Sciatic nerve (tissue), 2 donors: ENCODE data around the gene UGT2B7. TPM values are rescaled to one million over a fixed set of nuclear protein-coding genes. Genes with fewer than 3 reads are reported as not detected.
"Not testable (repeated sequence)": the region's sequence is repeated elsewhere in the genome, so short reads cannot be mapped to it uniquely, and the experiment has no call there.

Experiments used
- ATAC-seq: fragments of 200-7000 bp; cut with Tn5 transposase; one replicate; pipeline ENCODE4 v1.9.1; 2020; ENCODE audit warnings: mild to moderate bottlenecking, moderate library complexity
- DNase-seq: peaks from one replicate; pipeline ENCODE4 v3.0.0-alpha.2; 2020; ENCODE audit warnings: low spot score
- intact Hi-C: fragments of 100-400 bp; cut with DNase I; formaldehyde crosslinking; loops from one replicate; pipeline ENCODE4 v1.14.2; 2022
- total RNA-seq: library from RNA; stranded (reverse); fragmentation: NEBNext Ultra II Directional; extraction: Animal tissue kit (Norgen Biotek cat#: 25700); gene quantifications from one replicate; pipeline ENCODE4 v1.2.1, GENCODE V29; 2021
- donor health status: DM: no; HTN: no; CAD: no.
- donor health status: DM: no; HTN: no; CAD: no.

The UGT2B7 gene
- total RNA-seq, 1 donor from 2014 or later, result not detected

DNA sequence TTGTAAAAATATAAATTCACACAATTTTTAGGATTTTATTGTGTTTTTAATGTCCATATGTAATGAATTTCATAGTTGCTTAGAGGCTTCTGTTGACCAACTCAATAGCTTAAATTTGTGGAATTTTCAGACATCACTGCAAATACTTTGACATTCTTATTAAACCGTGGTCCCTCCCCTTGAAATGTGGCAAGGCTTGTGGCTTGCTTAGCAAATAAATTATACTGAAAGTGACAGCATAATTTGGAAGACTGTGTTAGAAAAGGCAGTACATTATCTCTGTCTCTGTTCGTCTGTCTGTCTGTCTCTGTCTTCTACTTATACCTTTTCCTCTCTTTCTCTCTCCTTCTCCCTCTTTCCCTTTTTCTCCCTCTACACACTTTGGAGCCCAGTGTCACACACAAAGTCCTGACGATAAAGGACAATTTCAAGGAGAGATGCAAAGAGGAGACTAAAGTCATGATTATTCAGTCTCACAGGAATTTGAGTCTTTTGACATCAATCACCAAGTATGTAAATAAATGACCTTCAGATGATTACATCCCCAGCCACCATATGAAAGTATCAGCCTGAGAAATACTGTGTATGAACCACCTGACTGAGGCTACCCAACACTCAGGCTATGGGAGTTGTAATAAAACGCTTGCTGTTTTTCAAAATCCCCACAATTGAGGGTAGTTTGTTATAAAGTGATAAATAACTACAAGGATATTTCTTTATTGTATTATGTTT lies 21.0 kb upstream of the UGT2B7 start:
- no peak for DNase-seq
- intact Hi-C loops, result no loop called here
- ATAC-seq, result no peak

DNA sequence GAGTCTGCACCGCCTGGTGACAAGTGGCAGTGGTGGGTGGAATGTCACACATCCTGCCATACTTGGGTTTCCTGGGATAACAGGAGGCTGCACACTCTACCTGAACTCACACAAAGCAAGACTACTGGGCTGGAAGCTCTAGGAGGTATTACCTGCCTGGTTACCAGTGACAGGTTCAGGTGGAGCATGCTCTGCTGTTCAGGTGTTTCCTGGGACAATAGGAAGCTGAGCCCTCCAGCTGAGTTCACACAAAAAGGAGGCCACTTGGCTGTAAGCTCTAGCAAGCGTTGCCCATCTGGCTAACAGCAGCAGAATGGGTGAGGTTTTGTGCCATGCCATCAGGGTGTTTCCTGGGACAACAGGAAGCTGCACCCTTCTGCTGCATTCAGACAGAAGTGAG lies 17.4 kb upstream of the UGT2B7 start:
- intact Hi-C loops, result no loop called here
- no peak for DNase-seq

DNA sequence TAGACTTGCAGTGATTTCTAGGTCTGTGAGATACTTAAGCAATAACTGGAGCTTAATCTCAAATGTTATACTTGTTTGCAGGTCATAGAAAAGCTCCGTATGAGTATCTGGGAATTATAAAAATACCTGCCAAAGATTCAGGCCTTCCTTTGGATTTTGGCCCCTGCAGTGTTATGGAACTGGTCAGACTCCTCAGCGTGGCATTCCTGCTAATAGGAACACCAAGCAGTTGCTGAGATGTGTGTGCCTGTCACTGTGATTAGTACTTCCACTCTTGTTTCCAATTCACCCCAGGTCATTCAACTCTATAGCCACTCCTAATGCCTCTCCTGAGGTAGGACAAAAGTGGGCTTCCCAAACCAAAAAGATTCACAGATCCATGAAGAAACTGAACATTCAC lies 7.8 kb upstream of the UGT2B7 start:
- no peak for ATAC-seq
- no peak for DNase-seq
- intact Hi-C loops, result no loop called here

More for the DNA sequence above, 17.4 kb upstream of the UGT2B7 start:
- ATAC-seq, result no peak

DNA sequence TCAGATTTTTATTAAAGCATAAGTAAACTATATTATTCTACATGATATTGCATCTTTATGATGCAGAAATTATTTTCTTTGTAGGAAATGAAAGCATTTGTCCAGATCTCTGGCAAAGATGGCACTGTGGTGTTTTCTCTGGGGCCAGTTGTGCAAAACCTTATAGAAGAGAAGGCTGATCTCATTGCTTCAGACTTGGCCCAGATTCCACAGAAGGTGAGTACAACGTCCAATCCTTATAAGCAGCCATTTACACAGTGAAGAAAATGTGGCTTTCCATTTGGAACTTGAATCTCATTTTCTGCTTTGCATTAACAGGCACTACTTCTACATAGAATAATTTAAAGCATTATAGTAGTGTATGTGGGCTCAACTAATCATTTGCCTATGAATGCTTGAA lies 6.9 kb upstream of the UGT2B7 start:
- no peak for DNase-seq
- no peak for ATAC-seq
- intact Hi-C loops, result no loop called here

DNA sequence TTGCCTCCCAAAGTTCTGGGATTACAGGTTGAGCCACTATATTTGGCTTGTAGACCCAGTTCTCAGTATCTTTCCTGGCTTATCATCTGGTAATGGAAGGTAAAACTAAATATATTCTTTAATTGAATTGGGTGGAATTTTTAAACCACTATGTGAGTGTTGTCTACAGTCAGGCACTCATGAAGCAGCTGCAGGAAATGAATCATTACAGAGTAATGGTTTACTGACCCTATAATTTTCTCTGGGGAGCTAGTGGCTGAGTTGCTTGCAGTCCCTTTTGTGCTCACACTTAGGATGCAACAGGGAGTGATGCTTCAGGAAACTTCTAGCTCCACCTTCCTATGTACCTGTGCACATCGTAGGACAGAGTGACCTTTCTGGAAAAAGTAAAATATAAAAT lies 4.1 kb upstream of the UGT2B7 start:
- intact Hi-C loops, result no loop called here
- DNase-seq (no peak), ATAC-seq (no peak)

DNA sequence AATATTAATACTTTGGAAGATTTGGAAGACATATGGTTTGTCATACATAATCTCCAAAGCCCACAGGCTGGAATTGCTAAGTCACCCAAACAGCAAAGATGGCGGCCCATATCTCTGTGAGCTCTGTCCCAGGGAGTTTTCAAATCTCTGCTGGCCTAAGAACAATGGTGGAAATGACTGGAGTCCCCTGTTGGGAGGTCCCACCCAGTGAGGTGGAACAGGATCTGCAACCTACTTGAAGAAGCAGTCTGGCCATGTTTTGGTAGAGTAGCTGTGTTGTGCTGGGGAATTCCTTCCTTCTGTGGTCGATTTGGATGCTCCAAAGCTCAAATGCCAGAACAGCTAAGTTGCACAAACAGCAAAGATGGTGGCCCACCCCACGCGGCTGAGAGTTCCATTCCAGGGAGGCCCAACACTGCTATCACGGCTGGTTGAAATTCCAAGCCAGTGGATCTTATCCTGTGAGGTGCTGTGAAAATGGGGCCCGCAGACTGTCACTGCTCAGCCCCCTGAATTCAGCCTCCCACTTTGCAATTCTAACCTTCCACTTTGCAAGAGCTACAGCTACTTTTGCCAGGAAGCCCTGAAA lies 3.2 kb upstream of the UGT2B7 start:
- no peak for DNase-seq

DNA sequence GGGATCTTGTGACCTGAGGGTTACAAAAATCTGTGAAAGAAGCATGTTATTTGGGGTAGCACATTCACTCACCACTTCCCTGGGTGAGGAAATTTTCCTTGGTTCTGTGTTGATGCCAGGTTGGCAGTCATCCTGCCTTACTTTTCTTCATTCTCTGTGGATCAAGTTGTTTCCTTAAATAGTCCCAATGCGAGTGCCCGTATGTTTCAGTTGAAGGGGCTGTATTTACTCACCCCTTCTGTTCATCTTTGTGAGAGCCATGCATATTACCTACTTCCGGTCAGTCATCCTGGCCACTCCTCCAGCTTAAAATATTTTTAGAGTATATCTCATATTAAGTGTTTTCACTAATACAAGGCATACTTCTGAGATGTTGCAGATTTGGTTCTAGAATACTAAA lies 2.6 kb upstream of the UGT2B7 start:
- intact Hi-C loops, result no loop called here
- DNase-seq (no peak), ATAC-seq (no peak)

More for the DNA sequence above, 3.2 kb upstream of the UGT2B7 start:
- ATAC-seq, result no peak
- intact Hi-C loops, result no loop called here

DNA sequence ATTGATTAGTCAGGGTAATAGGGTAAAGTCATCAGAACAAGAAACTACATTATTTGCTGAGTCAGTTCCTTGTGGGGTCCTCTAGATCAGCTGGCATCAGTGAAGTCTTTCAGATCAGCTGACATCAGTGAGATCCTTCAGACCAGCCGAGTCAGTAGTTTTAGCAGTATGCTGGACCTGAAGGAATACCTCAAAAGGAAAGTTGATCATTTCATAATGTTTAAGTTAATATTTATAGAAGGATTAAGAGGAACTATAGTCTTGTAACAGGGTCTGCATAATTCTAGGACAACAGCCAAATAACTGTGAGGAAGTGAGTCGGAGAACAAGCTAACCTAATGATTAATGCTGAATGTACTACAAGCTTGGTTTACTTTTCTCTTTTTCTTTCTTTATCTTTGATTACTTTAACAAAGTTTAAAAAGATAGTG lies 958 bp upstream of the UGT2B7 start:
- DNase-seq (no peak), ATAC-seq (no peak)
- intact Hi-C loops, result no loop called here

DNA sequence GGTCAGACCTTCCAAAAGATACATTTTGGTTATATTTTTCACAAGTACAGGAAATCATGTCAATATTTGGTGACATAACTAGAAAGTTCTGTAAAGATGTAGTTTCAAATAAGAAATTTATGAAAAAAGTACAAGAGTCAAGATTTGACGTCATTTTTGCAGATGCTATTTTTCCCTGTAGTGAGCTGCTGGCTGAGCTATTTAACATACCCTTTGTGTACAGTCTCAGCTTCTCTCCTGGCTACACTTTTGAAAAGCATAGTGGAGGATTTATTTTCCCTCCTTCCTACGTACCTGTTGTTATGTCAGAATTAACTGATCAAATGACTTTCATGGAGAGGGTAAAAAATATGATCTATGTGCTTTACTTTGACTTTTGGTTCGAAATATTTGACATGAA lies 536 bp downstream of the UGT2B7 start:
- intact Hi-C loops, result no loop called here

DNA sequence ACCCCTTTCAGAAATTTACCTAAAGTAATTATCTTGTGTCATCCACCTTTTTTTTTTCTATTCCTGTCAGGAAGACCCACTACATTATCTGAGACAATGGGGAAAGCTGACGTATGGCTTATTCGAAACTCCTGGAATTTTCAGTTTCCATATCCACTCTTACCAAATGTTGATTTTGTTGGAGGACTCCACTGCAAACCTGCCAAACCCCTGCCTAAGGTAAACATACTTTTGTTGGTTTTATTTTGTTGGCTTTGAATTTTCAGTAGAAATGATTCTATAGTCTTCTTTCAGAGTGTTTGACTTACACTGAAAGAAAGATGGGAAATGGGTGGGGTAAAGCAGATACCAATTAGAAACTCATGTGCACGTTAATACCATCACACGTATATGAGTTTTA lies 2.2 kb downstream of the UGT2B7 start:
- no peak for ATAC-seq
- no peak for DNase-seq
- intact Hi-C loops, result no loop called here

More for the DNA sequence above, 536 bp downstream of the UGT2B7 start:
- ATAC-seq (no peak), DNase-seq (no peak)

DNA sequence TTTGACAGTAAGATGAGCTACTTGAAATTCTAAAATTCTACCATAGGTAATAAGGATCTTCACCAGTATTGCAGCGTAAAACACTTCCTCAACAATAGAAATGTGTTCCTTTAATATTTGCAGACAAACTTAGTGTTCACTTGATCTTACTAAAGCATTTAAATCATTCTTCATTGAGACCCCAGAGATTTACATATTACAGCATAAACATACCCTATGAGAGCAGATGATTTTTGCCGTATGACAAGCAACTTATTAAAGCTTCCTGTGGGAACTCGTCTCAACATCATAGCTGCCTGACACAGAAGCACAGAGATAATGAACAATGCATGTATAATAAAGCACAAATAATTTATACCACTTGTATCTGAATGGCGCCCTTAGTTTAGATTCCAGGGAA lies 3.6 kb downstream of the UGT2B7 start:
- DNase-seq, result no peak
- no peak for ATAC-seq
- intact Hi-C loops, result no loop called here

DNA sequence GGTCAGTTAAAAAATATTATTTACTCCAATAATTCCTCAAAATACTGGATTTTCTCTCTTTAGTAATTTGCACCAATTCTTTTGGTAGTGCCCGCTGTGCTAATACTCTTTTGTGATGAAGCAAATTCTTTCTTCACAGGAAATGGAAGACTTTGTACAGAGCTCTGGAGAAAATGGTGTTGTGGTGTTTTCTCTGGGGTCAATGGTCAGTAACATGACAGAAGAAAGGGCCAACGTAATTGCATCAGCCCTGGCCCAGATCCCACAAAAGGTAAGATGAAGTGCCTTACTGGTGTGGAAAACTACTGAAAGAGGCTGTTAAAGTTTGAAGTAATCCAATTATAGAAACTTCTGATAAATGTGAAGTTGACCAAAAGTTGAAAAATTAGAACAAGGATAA lies 6.4 kb downstream of the UGT2B7 start:
- ATAC-seq, result not testable (repeated sequence)

DNA sequence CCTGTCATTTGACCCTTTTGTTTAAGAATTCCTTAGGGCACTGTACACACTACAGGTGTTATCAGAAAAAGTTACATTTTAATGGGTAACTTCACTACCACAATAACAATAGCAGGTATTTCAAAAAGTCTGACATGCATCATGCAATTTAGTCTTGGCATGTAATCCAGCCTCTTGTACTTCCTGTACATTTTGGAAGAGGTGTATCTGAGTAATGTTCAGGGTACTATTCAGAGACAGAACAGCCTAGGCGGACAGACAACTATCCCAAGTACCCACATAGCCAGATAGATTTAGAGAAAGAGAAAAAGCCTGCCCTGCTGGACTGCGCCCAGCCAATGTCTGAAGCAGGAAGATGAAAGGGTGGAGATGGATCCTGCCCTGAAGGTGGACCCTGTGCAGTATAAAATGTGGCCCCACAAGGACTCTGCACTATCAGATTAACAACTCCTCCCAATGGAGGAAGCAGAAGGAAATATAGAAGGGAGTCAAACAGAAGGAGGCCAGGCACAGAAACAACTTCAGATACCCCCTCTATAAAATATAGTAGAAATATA lies 8.5 kb downstream of the UGT2B7 start:
- ATAC-seq (no peak), DNase-seq (no peak)
- intact Hi-C loops, result no loop called here

More for the DNA sequence above, 6.4 kb downstream of the UGT2B7 start:
- DNase-seq, intact Hi-C loops: not testable (repeated sequence)

DNA sequence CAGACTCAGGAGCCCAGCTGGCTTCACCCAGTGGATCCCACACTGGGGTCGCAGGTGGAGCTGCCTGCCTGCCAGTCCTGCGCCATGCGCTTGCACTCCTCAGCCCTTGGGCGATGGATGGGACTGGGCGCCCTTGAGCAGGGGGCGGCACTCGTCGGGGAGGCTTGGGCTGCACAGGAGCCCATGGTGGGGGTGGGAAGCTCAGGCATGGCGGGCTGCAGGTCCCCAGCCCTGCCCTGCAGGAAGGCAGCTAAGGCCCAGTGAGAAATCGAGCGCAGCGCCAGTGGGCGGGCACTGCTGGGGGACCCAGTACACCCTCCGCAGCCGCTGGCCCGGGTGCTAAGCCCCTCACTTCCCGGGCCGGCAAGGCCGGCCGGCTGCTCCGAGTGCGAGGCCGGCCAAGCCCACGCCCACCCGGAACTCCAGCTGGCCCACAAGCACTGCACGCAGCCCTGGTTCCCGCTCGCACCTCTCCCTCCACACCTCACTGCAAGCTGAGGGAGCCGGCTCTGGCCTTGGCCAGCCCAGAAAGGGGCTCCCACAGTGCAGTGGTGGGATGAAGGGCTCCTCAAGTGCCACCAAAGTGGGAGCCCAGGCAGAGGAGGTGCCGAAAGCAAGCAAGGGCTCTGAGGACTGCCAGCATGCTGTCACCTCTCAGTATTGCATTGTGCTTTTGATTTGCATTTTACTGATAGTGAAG lies 19.0 kb downstream of the UGT2B7 start:
- ATAC-seq, DNase-seq, intact Hi-C loops: not testable (repeated sequence)

DNA sequence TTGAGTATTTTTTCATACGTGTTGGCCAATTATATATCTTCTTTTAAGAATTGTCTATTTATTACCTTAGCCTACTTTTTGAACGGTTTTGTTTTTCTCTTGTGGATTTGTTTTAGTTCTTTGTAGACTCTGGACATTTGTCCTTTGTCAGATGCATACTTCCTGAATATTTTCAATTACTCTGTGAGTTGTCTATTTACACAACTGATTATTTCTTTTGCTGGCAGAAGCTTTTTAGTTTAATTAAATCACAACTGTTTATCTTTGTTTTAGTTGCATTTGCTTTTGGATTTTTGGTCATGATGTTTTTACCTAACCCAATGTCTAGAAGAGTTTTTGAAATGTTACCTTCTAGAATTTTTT lies 19.6 kb downstream of the UGT2B7 start:
- intact Hi-C loops, result no loop called here
- ATAC-seq, result no peak
- DNase-seq, result no peak

DNA sequence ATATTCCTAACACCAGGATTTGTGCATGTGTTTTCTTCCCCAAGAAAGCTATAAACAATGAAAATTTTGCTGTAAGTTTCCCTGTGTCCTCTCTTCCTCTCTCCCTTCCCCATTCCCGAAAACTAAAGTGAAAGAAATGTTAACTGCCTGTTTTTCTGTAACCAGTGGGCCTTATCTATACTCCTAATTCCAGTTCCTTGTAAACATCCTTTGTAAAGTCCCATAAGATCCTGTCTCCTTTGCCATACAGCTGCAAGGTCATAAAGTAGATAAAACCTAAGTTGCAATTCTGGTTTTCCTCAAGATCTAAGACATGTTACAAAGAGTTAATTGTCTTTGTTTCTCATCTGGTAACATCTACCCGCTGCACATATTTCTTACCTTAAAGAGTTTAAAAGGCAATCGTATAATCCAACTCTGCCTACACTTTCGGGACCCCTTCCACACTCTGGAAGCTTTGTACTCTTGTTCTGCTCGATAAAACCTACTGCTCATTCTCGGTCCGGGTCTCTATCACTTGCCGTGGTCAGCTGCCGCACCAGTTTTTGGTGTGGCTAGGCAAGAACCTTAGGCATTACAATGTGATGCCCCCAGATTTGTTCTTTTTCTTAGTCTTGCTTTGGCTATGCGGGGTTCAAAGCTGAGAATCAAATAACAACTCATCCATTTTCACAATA lies 20.5 kb downstream of the UGT2B7 start:
- DNase-seq, result no peak
- ATAC-seq, result no peak
- intact Hi-C loops, result no loop called here

DNA sequence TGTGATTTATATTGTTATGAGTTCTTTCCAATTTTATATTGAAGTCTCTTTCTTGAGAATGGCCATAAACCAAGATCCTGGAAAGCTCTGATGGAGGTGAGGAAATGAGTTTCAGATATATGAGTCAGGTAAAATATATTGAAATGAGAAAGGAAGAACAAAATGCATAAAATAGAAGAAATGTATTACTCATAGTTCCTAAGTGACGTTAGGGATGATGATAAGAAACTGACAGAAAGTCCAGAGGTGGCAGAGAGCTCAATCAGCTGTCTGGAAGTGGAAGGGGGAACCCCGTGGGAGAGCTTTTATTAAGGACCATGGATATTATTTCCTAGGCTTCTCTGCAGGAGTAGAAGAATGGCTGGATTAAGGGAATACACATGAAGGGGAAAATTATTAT lies 24.6 kb downstream of the UGT2B7 start:
- no peak for ATAC-seq
- intact Hi-C loops, result no loop called here
- no peak for DNase-seq

DNA sequence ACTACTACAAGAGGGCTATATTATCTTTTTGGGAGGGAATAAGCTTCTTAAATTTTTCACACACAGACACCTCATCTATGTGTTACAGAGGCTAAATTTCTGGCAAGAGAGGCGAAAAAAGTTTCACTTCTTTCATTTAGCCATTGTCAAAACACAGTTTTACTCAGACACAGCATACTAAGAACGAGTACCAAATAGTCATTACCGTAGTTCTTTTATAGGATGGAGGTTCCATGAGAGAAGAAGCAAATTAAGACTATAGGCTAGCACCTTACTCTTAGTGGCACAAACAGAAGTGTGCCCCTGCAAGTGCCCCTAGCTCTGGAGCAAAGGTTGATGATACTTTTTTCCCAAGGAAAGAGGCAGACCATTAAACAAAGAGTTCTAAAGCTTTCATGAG lies 26.2 kb downstream of the UGT2B7 start:
- intact Hi-C loops, result no loop called here
- DNase-seq, result no peak
- ATAC-seq, result no peak

DNA sequence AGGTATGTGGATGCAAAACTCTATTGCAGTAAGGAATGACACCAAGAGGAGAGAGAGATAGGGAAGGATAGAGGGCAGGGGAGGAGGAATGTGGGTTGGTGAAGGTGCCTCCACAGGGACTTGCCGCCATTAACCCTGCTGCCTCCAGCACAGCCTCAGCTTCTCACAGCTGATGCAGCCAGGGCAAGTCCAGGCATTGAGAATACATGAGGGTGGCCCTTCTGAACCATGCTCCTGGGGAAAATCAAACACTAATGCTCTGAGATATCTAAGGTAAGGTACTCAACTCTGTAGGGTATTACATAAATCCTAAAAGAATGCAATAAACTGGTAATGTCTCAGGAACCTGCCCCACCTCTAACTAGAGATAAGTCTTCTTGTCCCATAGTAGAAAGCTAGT lies 28.7 kb downstream of the UGT2B7 start:
- ATAC-seq, result no peak
- no peak for DNase-seq
- intact Hi-C loops, result no loop called here

DNA sequence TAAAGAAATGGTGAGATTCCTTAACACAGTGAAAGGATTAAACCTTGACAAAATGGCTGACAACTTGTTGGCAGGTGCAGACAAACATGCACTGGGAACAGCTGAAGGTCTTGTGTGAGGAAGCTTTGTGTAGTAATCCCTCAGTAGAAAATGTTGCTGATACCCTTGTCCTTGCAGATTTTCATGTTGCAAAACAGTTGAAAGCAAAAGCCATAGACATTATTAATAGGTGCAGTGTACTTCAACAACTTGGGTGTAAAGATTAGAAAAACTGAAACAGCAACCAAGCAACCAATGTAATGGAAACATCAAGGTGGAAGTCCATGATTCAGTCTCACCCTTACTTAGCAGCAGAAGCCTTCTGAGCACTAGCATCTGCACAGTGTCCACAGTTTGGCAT lies 29.8 kb downstream of the UGT2B7 start:
- ATAC-seq (no peak), DNase-seq (no peak)
- intact Hi-C loops, result no loop called here
